Fibroblast of pulmonary artery (primary cell): ENCODE results near the gene EPN1.
"Not testable (repeated sequence)": the region's sequence is repeated elsewhere in the genome, so short reads cannot be mapped to it uniquely, and the experiment has no call there.

Experiments
- DNase-seq: peaks from one replicate; pipeline ENCODE4 v3.0.0-alpha.2; 2010; ENCODE audit warnings: low read depth
- H3K4me3 ChIP-seq: replicated peaks from 2 replicates; pipeline ENCODE4 v1.5.1; 2011; ENCODE audit warnings: low read depth, mild to moderate bottlenecking, control low read depth, low read length, moderate library complexity
- TF ChIP-seq, protein P1 (sequence below): IDR thresholded peaks from 2 replicates; pipeline ENCODE4 v1.5.1; 2011; ENCODE audit warnings: mild to moderate bottlenecking, control low read depth, low read length, inconsistent platforms; ENCODE audit errors: missing control alignments

EPN1 gene

DNA sequence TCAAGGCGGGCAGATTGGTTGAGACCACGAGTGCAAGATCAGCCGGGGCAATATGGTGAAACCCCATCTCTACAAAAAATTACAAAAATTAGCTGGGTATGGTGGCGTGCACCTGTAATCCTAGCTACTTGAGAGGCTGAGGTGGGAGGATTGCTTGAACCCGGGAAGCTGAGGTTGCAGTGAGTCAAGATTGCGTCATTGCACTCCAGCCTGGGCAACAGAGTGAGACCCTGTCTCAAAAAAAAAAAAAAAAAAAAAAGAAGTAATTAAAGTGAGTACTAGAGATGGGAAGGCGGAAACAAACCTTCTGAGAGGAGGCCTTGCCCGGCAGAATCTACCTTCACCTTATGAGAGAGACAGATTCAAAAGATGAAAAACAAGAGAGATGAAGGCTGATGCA, 48.5 kb downstream of the EPN1 start:
- no peak overlapping the region for H3K4me3 ChIP-seq

DNA sequence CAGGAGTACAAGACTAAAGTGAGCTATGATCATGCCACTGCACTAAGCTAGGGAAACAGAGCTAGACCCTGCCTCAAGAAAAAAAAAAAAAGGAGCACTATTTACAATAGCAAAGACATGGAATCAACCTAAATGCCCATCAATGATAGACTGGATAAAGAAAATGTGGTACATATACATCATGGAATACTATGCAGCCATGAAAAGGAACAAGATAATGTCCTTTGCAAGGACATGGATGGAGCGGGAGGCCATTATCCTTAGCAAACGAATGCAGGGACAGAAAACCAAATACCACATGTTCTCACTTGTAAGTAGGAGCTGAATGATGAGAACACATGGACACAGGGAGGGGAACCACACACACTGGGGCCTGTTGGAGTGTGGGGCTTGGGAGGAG, 55.4 kb downstream of the EPN1 start:
- DNase-seq, H3K4me3 ChIP-seq: not testable (repeated sequence)

More for the DNA sequence above, 48.5 kb downstream of the EPN1 start:
- DNase-seq, result no peak
- TF ChIP-seq, protein P1, sequence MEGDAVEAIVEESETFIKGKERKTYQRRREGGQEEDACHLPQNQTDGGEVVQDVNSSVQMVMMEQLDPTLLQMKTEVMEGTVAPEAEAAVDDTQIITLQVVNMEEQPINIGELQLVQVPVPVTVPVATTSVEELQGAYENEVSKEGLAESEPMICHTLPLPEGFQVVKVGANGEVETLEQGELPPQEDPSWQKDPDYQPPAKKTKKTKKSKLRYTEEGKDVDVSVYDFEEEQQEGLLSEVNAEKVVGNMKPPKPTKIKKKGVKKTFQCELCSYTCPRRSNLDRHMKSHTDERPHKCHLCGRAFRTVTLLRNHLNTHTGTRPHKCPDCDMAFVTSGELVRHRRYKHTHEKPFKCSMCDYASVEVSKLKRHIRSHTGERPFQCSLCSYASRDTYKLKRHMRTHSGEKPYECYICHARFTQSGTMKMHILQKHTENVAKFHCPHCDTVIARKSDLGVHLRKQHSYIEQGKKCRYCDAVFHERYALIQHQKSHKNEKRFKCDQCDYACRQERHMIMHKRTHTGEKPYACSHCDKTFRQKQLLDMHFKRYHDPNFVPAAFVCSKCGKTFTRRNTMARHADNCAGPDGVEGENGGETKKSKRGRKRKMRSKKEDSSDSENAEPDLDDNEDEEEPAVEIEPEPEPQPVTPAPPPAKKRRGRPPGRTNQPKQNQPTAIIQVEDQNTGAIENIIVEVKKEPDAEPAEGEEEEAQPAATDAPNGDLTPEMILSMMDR, result no peak

DNA sequence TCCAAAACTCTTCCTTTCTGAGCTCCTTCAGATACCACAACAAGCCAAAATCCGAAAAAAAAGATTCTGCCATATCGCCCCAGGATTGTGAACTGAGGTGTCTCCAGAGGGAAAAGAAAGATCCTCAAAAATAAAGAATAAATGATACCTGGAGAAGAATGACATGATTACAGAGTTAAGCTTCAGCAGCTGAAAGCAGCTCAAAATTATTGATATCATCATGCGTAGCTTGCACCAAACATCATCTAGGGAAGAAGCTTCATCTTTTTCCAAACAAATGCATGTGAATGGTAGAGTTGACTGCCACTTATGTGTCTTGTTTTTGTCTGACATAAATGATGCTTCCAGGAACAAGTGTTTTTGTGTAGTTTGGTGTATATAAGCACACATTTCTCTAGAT, 63.3 kb downstream of the EPN1 start, which contains the start of gene NLRP9:
Gene NLRP9, minus strand, starts transcription at position 101 of the 400 bp plus-strand sequence. Its CDS starts 28 bp downstream, at position 73.
- no peak within 1 kb of the TSS for H3K4me3 ChIP-seq
- no peak for DNase-seq
- TF ChIP-seq, protein P1, result no peak

DNA sequence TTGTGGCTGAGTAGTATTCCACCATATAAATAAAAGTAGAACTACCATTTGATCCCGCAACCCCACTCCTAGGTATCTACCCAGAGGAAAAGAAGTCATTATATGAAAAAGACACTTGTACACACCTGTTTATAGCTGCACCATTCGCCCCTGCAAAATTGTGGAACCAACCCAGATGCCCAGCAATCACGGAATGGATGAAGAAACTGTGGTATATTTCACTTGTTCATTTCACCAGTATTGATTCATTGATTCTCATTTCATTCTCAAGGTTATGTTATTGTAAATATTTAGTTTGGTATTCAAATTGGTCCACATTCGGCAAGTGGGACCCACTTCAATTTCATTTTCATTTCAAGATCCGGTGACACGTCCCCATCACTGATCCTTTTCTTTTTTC, 75.7 kb downstream of the EPN1 start:
- H3K4me3 ChIP-seq, result no peak overlapping the region
- DNase-seq, result no peak
- TF ChIP-seq, protein P1, result no peak

DNA sequence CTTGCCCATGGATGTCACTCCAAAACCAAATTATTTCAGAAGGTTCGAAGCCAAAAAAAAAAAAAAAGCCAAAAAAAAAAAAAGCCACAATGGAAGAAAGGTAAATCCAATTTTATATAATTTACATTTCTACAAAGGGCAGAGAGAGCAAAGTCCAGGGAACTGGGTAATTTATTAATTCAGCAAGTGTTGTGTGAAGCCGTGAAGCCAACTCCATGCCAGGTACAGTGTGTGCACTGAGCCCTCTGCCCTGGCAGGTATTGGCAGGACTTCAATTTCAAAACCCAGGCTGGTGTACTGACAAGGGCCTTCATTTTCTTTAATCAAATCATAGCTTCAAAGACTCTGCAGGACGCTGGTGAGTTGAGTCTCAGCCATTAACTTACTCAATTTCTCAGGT, 78.4 kb downstream of the EPN1 start:
- no peak overlapping the region for H3K4me3 ChIP-seq
- TF ChIP-seq, protein P1, result no peak
- no peak for DNase-seq

DNA sequence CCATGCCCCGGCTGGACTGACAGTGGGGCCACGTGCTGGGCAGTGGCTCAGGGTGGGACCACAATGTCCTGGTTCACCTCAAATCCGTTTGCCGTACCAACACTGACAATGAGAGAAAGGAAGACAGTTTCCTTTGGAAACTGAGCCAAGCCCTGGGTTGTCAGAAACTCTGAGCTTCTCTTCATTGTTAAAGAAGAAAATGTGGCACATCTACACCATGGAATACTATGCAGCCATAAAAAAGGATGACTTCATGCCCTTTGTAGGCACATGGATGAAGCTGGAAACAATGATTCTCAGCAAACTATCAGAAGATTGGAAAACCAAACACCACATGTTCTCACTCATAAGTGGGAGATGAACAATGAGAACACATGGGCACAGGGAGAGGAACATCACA, 81.8 kb downstream of the EPN1 start:
- not testable (repeated sequence) for DNase-seq, H3K4me3 ChIP-seq

DNA sequence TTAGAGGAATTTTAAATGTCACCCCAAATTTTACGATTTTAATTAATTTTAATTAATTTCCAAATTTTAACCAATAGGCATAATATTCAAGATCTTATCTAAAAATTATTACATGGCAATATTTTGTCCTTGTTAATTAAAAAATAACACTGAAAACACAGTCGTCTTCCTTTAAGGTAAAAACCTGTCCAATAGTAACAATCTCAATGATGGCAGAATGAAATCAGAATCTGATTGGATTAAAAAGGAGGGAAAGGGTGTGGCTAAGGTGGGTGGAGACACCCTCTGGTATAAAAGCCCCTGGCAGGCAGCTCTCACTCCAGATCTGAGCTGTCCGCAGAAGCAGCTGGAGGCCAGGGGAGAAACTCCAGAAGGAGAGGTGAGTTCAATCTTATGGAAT, 83.8 kb downstream of the EPN1 start, which contains the start of gene RFPL4A:
Gene RFPL4A, plus strand, starts transcription at position 301 of the 400 bp plus-strand sequence. CDS start 2,704 bp downstream, outside the sequence.
- not testable (repeated sequence) for DNase-seq, H3K4me3 ChIP-seq
